Activated effector memory CD4-positive, alpha-beta T cell treated with Interleukin-2 at 50 U/mL for 16 hours (primary cell): ENCODE results near the gene PCMT1.
"Not testable (repeated sequence)": the region's sequence is repeated elsewhere in the genome, so short reads cannot be mapped to it uniquely, and the experiment has no call there.

Source experiments
- DNase-seq: peaks from one replicate; pipeline ENCODE4 v3.0.0-alpha.2; 2020

The PCMT1 gene

DNA sequence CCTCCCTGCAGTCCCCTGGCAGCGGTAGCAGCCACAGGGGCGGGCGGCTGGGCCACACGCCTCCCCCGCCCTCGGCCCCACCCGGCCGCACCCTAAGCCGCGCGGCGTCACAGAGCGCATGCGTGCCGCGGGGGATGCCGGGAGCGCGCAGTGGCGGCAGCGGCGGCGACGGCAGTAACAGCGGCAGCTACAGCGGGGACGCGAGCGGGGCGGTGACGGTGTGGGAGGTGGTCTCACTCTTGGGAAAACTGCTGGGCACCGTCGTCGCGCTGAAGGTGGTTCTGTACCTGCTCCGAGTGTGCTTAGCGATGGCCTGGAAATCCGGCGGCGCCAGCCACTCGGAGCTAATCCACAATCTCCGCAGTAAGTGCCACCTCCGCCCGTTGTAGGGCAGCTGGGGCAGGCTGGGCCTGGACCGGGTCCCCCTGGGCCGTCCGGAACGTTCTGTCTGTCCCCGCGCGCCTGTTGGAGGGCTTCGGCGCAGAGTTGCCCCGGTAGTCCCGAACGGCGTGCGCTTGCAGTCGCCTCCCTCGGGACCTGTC is at the start of gene PCMT1:
Gene PCMT1 (plus strand): TSS at position 148 of the 542 bp plus-strand sequence. CDS start 161 bp downstream, at position 309.
- peak; percentile 91 for DNase-seq

DNA sequence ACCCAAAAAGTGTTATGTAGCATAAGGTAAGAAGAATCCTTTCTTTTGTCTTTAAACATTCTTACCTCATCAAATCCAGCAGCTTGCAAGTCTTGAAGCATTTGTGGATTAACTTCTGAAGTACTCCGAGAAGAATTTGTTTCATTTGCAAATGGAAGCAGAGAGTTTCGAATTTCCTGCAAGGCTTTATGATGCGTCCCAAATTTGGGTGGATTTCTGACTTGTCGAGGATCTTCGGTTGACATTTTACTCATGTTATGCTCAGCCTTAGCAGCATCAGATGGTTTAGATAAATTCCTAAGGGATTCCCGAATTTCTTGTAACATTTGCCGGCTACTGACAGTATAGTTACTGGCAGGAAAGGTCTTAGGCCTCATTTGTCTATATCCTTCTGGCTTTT is 47.8 kb upstream of the PCMT1 start:
- no peak for DNase-seq

DNA sequence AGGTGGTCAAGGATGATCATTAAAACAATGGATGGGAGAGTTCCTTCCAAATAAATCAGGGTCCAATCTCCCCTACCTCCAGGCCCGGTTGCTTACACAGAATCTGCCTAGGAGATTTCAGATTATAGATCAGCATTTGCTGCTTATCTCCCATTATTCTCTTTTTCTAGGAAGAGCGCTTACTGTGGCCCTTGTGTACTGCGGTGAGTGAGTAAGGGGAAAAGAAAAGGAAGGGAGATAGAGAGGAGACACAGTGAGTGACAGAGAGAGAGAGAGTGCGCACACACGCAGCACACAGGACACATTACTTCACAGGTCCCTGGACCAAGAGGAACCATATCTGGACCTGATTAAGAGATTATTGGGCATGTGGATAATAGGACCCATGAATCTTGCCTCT is 37.8 kb upstream of the PCMT1 start:
- no peak for DNase-seq

DNA sequence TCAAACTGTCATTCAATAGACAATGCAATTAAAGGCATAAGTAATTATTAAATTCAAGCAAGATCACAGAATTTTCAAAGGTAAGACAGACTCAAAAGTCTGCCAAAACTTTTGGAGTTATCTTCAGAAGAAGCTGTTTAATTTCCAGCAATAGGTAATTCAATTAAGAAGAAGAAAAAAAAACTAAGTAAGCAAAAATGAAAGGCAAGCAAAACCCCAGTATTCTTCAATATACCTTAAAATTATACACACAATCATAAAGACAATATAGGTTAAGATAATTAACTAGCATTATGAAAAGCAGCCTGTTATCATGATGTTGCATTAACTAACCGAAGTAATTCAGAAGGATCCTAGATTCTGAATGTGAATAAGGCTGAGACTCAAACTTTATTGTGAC is 35.1 kb upstream of the PCMT1 start:
- DNase-seq, result no peak

DNA sequence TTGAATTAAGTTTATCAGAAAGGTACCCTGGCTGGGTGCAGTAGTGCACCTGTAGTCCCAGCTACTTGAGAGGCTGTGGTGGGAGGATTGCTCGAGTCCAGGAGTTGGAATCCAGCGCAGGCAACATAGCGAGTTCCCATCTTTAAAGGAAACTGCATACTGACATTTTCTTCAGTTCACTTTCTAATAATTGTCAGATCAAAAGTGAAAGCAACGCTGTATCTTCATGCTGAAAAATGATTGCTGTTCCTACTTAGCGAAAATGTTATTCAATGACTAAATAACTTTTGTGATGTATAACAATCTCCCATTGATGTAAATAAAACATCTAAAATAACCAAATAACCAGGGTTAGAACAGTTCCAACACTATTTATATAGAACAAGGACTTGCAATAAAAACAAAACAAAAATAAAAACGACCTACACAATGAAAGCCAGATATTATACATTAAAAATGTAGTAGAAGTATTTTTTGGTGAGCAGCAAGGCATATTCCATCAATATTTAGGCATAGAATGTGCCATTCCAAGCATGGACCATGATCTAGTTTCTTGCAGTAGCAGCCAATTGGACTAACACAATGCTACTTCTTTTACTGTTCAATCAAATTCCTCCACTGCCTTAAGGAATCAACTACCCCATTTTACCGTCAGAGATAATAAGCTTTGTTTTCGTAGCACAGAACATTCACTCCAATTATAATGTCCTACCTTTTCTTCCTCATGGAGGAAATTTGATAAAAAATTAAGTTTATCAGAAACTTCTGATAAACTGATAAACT is 33.2 kb upstream of the PCMT1 start:
- DNase-seq, result no peak

DNA sequence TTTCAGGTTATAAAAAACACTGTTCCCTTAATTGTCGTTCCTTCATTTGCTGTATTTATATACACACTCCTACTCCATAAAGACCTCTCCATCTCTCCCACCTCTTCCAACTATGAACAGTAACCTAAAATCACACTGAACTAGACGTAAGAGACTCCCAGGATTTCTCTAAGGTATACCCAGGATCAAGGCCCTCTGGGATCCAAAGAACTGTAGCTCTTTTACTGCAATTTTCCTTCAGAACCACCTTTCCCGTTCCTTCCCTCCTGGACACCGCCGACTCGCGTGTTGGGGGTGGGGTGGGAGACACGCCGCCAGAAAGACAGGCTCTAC is 32.3 kb upstream of the PCMT1 start:
- no peak for DNase-seq

DNA sequence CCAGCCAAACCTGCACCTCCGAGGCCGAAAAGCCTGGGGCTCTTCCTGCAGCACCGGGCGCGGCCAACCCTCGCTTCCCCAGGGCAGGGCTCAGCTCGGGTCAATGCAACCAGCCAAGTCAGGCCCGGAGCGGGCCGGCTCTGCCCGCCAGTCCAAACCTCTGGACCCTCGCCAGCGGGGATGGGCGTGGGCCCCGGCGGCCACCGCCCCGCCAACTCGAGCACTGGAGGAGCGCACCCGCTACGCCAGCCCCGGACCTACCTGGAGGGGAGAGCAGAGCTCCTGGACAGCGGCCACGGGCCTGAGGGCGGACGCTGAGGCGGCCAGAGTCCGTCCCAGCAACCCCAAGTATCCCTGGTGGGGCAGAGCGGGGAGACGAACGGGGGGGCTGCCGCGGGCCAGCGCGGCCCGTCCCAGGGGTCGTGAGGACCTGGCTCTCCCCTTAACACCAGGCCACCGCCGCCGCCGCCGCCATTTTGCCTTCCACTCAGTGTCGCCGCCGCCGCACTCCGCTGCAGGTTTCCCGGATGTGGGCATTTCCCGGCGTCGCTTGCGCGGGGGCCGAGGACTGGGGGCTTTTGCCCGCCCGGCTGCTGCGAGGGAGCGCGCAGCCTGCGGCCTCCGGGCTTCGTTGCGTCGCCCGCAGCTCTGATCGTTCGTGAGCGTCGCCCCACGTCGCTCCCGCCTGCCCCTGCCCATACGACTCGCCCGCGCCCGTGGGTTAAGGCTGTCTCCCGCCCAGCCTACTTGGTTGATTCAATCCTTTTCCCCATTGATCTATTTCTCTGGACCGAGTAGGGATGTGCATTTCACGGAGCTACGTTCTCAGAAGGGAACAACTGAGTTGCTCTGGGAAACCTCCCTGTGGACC is 31.7 kb upstream of the PCMT1 start, which contains the start of gene LATS1:
Gene LATS1 (minus strand): TSS at position 514 of the 871 bp plus-strand sequence. CDS start 15,975 bp downstream, outside the sequence.
- peak; percentile 87 for DNase-seq

DNA sequence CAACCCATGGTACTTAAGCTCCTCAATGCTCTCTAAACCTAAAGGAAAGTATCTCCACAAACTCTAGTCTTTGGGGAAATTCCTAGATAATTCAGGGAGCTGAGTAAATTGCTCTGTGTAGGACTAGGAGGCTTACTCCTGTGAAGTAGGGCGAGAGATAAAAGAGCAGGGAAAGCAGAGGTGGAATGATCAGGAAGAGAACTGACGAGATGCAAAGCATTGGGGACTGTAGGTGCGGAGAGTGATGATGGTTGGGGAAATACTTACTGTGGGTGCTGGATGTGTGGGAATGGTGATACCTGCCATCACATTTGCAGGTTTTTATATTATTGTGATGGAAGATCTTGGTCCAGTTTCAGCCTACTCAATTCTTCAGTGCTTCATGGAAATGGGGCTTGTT is 30.0 kb upstream of the PCMT1 start:
- DNase-seq, result no peak

DNA sequence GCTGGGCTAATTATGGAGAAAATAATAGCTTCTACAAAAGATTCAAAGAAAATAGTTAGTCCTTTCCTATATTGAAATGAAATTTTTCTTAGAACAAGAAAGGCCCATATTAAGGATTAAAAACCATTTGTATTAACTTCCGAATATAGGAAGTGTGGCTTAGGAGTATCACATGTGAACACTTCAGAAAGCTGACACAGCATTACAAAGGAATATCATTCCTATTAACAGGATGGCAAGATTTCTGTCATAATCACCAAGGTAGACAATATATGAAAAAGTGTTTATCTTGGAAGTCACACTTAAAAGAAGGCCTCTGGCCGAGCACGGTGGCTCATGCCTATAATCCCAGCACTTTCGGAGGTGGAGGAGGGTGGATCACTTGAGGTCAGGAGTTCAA is 26.3 kb upstream of the PCMT1 start:
- no peak for DNase-seq

DNA sequence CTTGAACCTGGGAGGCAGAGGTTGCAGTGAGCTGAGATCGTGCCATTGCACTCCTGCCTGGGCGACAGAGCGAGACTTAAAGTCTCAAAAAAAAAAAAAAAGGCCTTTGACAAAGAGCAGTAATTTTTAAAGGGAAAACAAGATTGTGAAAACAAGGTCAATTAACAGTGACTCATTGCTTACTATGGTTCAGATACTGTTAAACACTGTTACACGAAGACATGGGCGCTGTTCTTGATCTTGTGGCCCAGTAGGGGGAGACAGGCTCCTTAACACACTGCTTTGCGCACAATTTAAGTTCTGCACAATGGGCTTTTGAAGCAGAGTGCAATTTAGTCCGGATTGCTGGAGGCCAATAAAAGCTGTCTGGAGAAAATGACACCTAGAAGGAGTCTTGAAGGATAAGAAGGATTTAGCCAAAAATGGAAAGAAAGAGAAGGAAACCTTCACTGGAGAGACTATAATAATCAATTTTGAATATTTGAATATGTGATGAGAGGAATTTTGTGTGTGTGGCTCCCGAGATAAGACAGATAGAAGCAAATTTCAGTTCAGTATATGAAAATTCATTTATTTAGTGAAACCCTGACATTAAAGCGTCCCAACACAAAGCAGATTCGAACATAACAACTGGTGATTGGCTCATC is 25.6 kb upstream of the PCMT1 start:
- DNase-seq, result peak; percentile 11

DNA sequence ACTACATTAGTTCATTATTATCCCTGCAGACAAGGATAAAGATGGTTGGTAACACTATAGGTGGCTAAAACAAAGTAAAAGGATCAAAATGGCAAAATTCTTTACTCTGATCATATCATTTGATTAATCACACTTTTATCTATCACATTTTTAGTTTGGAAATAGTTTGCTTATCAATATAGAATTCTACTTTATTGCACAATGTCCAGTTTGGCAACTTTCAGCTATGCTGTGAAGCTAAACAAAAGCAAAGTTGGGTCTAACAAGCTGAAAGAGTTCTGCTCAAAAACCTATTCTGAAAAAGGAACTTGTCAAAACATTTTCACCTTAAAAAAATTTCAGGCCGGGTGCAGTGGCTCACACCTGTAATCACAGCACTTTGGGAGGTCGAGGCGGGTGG is 23.8 kb upstream of the PCMT1 start:
- no peak for DNase-seq

DNA sequence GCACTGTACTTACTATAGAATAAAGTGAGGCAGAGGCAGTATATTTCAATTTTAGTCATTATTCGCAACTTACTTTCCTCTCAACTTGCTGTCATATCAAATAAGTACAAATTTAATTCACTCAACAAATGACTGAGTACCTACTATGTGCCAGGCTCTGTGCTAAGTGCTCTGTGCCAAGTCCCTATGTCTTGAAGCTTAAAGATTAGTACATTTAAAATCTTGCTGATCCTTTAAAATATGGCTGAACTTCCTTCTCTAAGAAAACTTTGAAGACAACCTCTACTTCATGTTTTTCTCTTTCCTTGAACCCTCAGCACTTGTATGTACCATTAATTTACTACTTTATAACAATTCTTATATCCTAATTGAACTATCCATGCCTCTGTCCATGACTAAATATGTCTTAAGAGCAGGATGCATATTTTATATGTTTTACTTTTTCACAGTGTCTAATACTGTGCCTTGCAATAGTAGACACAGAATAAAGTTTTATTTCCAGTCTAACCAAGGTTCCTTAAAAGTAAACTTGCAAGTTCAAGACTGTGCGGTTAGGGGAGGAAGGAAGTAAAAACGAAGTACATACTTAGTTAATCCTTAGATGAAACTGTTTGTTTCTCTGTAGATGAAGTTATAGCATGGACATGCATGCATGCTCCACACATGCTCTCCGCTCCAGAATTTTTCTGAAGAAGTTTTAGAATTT is 21.6 kb upstream of the PCMT1 start:
- DNase-seq, result no peak

DNA sequence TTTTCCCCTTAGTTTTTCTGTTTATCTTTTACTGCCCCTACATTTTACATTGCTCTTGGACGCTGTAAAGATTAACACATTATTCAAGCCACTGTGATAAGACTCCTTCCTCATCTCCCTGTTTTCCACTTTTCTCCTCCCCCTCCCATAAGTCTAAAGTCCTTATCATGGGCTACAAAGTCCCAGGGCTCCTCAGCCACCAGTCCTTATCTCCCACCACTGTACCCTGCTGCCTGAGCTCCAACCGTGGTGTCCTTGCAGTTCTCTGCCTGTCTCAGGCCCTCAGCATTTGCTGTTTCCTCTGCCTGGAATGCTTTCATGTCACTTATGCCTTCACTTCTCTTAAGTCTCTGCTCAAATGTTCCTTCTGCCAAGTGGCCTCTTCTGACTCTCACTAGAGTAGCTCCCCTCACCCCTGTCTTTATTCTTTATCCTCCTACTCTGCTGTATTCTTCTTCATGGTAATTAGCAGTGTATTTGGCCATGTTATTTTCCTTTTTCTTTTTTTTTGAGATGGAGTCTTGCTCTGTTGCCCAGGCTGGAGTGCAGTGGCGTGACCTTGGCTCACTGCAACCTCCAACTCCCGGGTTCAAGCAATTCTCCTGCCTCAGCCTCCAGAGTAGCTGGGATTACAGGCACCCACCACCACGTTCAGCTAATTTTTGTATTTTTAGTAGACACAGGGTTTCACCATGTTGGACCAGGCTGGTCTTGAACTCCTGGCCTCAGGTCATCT is 20.9 kb upstream of the PCMT1 start:
- no peak for DNase-seq

DNA sequence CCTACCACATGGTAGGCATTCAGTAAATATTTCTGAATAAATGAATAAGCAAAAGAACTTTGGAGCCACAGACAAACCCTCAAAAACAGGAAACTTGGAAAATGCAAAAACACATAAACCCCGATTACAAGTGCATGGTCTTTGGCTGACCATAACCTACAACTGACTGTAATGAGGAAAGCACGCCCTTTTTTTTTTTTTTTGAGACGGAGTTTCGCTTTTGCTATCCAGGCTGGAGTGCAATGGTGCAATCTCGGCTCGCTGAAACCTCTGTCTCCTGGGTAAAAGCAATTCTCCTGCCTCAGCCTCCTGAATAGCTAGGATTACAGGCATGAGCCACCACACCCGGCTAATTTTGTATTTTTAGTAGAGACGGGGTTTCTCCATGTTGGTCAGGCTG is 19.7 kb upstream of the PCMT1 start:
- DNase-seq, result no peak

DNA sequence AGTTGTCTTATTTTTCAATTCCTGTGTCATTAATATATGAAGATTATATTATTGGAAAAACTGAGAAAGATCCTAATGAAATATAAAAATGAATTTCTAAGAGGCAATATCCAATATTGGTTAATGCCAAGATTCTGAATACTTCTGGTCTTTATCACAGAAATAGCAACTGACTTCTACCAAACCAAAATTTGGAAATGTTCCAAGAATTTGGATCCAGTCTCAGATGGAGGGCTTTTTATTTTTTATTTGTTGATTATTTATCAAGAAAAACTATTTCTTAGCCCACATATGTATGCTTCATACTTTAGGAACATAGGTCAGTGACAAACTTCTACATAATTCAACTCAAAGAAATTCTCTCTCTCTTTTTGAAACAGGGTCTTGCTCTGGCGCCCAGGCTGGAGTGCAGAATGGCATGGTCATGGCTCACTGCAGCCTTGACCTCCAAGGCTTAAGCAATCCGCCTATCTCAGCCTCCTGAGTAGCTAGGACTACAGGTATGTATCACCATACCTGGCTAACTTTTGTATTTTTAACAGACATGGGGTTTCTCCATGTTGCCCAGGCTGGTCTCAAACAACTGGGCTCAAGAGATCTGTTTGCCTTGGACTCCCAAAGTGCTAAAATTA is 16.3 kb upstream of the PCMT1 start:
- no peak for DNase-seq

DNA sequence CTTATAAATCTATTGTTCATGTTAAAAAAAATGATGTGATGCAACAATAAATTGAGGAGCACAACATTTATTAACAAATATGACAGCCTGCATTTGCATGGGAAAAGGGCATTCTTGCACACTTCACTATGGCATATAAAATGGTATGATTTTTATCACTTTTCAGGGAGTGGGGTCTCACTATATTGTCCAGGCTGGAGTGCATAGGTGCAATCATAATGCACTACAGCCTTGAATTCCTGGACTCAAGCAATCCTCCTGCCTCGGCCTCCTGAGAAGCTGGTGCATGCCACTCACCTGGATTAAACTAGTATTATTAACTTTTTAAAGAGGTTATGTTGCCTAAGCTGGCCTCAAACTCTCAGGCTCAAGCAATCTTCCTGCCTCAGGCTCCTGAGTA is 14.6 kb upstream of the PCMT1 start:
- no peak for DNase-seq

DNA sequence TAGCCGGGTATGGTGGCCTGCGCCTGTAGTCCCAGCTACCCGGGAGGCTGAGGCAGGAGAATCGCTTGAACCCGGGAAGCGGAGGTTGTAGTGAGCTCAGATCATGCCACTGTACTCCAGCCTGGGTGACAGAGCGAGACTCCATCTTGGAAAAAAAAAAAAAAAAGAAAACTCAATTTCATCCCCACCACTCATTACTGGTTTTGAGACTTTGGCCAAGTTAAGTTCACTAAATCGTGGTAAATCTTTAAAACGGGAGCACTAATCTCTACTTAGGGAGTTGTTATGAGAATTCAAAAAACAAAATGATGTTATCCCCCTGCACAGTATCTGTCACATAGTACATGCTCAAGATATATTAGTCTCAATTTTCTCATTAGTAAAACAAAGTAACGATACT is 4.3 kb upstream of the PCMT1 start:
- DNase-seq, result not testable (repeated sequence)

DNA sequence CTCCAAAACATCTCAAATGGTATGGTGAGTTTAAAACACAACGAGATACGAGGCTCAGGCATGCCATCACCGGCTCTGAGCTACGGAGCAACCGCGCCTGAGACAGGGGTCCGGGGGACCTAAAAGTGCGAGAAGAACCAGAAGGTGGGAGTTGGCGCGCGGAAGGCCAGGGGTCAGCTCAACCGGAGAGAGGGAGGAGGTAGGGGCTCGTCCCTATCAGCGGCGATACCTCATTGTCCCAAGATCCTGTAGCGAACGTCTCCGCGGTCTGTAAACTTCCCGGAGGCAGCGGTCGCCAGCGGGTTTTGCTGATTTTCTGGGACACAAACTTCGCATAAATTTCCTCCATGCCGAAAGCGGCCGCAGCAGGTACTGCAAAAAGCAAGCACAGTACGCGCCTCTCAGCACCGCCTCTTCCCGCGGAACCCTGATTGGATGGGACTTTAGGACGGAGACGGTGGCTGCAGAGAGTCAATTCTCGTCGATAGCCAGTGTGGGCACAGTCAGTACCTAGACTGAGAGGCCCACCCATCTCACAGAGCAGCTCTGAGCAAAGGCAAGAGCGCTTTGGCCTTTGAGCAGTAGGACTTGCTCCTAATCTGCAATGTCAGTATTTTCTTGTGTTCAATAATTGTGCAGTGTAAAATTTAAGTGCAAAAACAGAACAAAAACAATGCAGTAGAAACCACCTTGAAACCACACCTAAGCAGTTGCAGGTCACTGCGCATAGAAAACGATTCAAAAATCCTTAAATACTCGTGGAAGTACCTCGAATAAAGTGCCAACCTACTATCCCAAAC is 3.2 kb upstream of the PCMT1 start, which contains the start of gene NUP43:
Gene NUP43 (minus strand): TSS at position 383 of the 800 bp plus-strand sequence. CDS start 34 bp downstream, at position 349.
- DNase-seq, result peak; percentile 89

DNA sequence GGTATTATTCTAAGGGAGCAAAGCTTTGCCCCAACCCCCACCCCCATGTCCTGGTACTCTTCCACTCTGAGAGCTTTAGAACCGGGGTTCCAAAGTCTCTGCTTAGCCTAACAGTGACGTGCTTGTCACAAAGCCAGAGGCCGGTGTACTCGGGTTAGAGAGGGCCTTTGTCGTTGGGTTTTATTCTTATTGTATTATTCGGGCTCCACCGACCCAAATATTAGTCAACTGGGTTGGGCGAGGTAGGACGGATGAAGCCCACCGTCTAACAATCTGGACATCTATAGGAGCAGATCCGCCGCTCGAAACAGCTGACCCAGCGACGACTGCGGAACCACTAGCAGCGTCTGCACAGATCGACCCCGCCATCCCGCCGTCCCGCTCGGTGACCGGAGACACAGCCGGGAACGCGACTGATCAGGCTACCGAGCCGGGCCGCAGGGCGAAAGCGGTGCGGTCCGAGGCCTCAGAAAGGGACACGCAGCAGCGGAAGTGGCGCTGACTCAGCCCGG is 403 bp upstream of the PCMT1 start:
- not testable (repeated sequence) for DNase-seq

DNA sequence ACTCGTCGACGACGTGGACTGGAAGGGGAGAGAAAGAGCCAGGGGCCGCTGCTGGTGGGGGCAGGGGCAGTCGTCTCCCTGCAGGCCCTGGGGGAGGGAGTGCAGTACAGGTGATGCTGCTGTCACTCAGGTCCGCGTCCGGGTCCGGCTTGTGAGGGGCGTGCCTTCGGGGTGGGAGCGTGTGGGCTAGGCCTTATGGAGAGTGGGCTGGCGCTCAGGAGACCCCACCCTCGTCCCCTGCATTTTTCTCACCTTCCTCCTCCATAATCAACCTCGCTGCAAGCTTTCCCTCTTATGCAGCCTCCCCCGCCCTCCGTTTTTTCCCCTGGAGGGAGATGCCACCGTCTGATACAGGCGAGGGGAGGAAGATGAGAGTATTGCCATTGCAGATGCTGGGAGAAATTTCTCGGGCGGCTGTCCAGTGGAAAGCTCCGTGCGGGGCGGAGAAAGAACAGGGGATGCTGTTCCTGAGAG is 632 bp downstream of the PCMT1 start:
- DNase-seq, result peak; percentile 23
